Measurements from ENCODE around the gene BMPR1A.
"Not testable (repeated sequence)": the region's sequence is repeated elsewhere in the genome, so short reads cannot be mapped to it uniquely, and the experiment has no call there.

Gene BMPR1A

DNA sequence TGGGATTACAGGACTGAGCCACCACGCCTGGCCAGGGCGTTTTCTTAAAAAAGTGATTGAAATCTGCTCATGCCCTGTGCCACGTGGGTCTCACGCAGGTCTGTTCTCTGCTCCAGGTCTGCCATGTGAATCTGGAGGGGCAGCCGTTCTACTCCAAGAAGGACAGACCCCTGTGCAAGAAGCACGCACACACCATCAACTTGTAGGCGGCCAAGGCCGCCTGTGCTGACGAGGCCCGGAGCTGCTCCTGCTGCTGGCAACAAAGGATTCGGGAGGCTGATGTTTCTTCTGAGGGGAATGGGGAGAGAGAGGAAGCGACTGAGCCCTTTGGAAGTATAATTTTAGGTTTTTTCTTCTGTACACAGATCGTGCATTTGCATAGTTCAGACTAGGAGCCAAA is 23.6 kb upstream of the BMPR1A start:
- DNase-seq, result no peak

DNA sequence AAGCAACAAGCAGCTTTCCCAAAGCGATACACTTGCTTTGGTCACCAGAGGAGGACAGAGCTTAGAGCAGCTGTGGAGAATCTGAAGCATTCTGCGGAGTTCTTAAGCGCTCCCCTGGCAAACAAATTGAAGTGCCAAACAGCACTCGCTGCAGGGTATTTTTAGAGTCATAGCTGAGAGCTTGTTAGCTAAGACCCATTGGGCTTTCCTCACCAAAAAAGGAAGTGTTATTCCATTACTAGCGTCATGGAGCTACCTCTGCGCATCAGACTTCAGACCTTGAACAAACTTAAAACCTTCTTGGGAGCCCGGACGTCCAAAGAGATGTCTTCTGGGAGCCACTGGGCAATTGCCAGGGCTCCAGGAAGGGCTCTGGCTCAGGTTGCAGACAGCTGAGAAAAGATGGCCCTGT is 23.2 kb upstream of the BMPR1A start:
- no peak for DNase-seq

DNA sequence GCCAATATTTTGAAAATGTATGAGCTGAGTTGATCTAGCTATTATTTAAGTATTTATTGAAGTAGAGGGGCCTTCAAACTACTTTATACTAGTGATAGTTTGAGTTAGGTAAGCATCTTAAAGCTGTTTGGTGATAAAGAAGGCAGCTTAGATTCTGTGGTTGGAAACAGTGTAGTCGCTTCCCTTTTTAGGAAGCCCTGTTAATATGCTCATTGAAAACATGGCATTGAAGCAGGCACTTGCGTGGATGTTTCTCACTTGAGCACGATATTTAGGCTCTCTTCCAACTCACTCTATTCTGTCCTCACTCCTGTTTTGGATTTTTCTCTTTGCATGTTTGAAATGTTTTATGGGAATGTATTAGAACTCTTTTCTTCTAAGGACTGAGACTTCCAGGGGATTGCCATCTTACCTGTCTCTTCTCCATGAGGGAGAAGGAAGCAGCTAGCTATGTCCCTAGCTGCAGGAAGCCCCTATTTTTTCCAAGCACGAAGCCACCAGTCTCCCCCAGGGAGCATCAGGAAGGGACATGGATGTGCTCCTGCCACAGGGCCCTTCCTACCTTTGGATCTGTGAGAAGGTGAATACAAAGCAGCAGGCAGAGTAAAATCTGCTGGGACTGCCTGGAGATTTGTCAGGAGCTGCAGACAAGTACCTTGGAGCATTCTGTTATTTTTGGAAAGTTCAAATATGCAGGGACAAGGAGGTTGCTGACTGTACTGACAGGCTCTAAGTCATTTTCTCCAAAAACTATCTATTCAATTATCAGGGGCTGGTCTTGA is 22.0 kb upstream of the BMPR1A start:
- DNase-seq, result no peak

DNA sequence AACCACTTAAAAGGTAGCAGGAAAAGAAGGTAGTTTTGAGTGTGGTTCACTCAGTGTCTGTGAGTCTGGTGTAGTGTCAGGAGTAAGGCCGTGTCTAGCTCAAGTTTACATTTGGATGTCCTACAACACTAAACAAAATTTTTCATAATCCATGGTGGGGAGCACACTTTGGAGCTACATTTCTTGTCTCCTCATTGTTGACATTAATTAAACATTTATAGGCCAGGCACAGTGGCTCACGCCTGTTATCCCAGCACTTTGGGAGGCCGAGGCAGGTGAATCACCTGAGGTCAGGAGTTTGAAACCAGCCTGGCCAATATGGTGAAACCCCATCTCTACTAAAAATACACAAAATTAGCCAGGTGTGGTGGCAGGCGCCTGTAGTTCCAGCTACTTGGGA is 21.1 kb upstream of the BMPR1A start:
- not testable (repeated sequence) for DNase-seq

DNA sequence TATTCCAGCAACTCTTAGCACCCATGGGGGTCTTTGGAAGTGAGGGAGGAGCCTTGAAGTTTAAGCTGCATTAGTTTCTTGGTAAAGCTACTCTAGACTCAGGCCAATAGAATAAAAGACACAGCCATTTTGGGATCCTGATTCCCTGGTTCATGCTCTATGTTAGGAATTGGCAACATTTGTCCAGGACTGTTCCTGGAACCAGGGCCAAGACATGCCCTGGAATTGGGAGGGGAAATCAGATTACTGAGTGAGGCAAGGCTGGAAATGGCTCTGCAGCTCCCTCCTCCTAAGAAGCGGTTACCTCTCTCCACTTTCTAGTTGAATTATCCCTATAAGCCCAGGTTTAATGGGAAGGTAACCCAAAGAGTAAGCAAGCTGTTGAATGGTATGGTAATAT is 14.2 kb upstream of the BMPR1A start:
- DNase-seq, result no peak

DNA sequence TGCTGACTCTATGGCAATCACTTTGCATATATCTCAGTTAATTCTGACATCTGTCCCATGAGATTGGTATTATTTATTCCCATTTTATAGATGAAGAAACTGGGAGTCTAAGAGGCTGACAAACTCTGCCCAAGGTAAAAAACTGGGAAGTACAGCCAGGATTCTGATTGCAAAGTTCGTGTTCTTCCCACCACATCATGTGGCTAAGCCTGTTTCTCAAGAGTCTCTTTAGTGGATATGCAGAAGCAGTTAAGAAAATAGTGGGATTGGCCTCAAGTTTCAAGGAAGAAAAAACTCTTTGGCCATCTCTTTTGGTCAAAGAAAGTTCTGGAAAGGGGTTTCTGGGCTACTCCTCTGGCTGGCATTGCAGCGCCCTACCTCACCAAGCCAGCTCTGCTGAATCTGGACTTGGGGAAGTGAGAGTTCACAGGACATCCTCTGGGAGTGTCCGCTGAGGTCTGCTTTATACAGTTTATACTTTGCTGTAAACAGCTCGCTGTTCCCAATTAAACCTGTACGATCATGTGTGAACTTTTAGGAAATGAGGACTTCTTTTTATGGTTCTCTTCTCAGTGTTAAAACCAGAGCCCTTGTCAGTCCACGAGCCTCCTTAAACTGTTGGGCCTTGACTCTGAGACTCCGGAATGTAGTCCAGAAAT is 12.2 kb upstream of the BMPR1A start:
- no peak for DNase-seq

DNA sequence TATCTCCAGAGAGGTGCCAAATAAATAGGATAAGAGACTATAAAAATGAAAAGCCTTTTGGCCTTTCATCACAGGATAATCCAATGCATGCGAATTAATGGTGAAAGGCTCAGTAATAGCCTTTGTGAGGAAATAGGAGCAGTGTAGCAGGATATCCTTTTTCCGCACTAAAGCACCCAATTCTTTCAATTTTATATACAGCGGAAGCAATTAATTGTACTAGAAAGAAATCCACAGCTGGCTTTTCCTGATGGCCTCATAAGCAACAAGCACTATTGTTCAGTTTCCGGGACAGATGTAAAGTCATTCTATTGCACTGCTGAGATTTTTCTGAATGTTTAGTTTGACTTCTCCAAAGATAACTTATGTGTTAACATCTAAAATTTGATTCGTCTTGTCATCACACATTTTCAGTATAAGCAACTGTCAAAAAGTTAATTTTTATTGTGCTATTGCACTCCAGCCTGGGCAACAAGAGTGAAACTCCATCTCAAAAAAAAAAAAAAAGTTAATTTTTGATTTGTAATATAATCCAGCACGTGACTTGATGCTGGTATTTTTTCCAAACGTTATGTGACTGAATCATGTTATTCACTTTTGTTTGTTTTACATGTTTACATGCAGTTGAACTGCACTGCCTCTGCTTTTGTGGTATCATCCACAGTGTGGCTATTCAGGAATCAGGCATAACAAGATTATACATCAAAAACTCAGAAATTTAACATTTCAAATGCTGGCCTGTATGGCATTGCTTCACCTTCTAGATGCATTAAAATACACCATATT is 8.4 kb upstream of the BMPR1A start:
- no peak for DNase-seq

DNA sequence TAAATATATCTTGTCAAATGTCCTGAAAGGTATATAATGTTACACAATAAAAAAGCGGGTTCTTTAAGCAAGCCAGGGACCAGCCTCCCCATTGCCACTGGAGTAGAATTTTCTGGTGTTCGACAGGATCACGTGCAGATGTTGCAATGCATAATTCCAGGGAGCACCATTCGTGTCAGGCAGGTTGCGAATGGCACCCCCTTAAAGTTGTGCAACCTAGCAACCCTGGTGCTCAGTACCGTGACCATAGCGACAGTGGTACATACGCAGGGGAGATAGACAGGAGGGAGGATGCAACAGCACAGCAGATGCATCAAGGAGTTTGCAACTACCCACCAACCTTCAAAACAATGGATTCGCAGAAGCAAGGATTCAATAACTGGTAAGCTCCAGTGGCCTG is 6.6 kb upstream of the BMPR1A start:
- DNase-seq, result no peak

DNA sequence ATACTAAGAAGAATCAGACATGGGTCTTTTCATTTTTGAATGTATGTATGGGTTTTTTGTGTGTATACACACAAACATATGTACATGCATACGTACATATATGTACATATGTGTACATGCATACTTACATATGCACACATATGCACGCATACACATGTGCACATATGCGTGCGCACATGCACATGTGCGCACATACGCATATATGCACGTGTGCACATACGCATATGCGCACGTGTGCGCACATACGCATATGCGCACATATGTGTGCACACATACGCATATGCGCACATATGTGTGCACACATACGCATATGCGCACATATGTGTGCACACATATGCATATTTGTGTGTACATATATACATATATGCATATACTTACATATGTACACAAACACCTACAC is 4.9 kb upstream of the BMPR1A start:
- no peak for DNase-seq

DNA sequence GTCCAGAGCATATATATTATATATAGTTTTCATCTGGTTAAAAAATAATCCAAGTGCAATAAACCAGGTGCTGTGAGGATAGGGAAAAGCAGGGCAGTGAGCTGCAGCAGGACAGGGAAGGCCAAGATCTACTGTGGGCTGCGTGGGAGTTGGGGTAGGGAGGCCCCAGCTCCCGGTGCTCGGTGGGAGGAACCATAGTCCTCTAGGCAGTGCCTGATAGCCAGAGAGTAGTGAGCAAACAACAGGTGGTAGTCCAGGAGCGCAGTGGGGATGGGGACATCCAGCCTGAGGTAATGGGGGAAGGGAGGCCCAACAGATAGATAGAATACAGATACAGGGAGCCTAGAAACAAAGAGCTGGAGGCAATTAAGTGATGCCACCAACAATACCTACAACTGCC is 4.1 kb upstream of the BMPR1A start:
- no peak for DNase-seq

DNA sequence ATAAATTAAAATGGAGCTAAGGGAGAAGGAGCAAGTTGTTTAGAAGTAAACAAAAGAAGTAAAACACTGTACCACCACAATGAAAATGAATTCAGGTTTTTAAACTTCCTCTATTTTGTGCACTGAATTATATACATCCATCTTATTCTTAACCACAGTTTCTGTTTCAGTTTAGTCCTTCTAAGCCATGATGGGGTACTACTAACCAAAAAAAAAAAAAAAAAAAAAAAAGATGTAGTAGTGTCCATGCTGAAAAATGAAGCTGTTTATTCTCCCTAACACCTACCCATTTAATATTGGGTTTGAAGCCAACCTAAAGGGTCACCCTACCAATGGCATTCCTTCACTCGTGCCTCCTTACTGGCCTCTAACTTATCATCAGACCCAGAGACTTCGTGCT is 3.4 kb upstream of the BMPR1A start:
- DNase-seq, result no peak

DNA sequence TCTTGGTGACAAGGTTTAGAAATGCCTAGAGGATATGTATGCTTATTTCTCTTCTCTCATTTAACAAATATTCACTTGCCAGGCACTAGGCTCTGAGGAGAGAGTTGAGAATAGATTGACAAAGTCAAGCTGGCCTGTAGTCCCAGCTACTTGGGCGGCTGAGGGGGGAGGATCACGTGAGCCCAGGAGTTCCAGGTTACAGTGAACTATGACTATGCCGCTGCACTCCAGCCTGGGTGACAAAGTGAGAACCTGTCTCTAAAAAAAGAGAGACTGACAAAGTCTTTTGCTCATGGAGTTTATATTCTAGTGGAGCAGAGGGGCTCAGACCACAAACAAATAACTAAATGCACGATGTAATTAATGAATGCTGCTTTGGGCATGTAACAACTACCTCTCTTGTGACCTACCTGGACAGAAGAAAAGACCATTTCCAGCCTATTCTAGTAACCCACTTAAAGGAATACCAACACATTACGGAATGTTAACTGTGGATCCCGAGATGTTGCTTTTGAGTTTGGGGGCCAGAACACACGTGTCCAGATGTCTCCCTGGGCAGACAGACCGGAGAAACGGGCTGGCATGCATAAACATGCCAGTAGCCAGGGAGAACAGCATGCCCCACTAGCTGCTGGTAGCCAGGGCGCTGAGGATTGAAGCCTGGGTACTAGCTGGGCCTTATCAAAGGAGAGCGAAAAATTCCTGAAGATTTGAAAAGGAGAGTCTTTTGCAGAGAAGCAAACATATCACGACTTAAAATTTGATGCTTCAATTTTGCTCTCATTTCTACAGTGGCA is 2.6 kb upstream of the BMPR1A start:
- no peak for DNase-seq

DNA sequence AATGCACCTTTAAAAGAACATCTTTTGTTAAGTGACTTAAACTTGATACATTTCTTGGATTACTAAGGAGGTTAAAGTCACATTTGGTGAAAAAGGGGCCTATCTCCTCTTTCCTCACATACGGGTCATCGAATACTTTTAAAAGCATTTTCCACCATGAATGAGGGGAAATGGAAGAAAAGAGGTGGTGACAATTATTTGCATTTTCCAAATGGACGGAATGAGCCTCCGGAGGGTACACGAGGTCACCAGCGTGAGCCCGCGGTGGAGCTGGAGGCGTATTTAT is 1.0 kb upstream of the BMPR1A start:
- no peak for DNase-seq

DNA sequence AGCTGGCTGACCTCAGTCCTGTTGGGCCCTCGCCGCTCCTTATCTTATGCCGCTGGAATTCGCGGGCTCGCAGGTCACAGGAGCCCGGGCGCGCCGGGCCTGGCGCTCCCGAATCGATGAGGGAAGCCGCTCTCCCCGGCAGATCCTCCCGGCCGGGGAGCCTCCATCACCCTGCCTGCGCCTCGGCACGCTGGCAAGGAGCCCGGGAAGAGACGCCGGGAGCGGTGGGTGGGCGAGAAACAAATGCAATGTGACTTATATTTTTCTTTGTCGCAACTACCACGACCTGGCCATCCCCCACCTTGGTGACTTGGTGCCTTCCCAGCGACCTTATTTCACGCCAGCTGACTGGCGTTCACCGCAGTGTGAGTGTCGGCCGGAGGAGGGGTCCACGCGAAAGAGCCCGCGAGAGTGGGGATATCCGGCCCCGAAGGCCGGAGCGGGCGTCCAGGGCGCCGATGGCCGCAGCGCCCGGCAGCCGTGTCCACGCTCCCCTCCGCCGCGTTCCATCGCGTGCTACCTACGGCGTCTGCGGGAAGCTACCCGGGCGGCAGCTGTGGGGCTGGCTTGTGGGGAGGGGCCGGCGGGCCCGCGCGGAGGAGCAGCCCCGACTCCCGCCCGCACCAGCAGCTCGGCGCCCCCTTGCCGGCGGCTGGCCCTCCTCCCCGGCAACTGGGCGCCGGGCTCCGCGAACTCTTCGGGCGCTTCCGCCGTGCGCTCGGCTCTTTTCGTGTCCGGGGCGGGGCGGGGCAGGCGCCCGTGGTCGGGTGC is 494 bp upstream of the BMPR1A start:
- peak; percentile 73 for DNase-seq

DNA sequence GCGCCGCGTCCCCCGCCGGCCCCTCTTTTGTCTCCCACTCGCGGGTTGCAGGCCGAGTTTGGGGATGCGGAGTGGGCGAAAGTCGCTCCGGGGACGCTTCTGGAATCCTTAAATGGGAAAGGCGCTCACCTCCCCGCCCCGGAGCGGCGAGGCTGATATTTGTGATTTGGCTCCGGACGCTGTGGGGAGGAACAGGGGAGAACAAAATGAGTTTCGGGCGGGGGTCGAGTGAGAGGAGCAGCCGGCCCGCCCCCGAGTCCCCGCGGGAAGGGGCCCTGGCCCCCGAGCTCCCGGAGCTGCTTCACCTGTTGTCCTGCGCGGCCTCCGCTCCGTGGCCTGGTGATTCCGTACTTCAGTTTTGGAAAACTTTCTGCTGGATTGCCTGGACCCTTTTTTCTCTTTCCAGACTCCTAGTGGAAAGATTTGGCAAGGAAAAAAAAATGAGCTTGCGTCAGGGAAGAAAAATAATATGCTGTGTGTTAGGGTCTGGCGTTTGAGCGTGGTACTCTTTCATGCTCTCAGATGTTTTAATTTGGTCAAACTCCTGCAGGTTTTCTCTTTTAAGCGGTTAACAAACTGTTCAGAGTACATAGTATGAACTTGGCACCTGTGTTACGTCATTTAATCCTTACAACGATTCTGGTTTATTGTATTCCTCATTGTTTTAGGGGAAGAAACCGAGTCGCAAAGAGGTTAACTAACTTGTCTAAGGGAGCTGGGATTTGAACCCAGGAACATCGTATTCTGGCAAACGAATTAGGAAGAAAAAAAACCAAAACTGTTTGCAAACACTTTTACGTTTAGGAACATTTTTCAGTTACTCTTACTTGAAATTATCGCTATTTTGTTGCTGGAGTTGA is 924 bp downstream of the BMPR1A start:
- DNase-seq, result no peak

DNA sequence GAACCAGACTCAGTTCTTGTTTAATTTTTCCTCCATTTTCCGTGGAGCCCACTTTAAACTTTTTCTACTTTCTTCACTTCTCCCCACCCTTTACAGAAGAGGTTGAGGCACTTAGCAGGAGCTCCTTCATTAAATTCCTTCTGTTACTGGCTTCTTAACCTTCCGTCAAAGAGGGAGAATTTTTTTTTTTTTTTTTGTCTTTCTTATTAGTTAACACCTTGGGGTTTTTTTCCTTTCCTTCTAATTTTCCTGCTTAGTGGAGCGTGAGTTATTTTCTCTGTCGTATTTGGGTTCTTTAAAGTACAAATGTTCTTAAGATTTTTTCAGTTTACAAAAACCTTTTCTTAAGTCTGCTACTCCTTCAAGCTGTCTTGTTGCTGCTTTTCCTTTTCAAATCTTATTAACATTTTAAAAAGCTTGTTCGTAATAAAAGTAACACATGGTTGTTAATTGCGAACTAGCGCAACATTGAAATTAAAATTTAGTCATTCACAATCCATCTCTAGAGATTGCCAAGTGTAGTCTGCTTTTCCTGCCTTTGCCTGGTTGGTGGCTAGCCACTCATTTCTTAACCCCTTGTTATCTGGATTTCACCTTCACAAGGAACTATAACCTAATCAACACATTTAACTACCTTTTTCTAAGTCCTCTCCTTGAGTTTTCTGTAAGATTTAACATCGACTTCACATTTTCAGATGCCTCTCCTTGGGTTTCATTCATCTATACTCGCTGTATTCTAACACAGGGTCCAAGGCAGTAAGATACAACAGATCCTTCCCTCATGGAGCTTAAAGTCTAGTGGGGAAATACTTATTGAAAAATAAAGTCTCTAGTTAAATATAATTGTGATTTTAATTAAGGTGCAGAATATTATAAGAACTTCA is 2.0 kb downstream of the BMPR1A start:
- no peak for DNase-seq

DNA sequence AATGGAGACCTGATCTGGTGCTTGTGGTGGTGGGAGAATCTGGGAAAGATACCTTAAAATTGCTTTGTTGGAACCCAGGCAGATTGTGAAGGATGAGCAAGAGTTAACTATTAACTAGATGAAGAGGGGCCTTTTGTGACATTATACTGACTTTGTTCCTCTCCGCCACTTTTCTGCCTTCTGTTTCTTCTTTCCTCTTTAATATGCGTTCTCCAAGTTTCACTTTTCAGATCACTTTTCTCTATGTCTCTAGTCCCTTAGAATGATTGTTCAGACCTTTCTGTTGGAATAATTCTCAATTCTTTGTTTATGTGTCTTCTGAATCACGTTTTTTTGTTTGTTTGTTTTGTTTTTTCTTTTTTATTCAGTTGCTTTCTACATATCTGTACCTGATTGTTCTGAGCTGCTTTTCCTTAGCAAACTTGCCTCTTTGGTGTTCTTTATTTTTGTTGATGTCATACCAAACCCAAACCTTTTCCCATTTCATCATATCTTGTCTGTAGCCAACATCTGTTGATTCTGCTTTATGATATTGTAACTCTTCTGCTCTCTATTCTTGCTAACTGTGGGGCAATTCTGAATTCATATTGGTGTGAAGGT is 2.8 kb downstream of the BMPR1A start:
- DNase-seq, result no peak

DNA sequence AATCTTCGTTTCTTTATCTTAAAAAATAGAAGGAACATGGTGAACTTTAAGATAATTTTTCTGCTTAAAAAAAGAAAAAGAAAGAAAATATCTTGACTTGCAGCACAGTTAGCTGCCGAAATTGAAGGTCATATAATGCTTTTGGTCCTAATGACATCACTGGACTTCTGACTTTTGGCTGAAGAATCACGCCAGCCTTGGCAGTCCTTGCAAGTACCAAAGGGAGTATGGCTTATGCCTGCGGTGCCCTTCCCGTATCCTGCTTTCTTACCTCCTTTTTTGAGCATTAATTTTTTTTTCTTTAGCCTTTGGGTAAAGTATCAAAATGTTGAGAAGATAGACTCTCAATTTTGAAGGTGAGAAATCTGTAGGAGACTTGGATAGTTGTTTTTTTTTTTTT is 7.0 kb downstream of the BMPR1A start:
- no peak for DNase-seq

DNA sequence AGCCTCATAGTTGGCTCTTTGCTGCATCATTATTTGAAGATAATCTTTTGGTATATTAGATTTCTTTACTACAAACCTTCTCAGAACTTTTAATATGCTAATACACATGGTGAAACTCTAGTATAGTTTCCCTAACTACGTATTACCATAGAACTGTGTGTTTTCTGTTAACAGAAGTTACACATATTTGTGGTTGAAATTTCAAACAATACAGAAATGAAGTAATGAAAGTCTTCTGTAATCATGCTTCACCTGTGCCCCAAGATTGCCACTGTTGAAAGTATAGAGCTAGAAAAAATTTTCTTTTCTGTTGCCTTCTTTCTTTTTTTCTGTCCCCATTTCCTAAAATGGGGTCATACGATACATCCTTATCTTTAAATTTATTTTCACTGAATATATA is 9.1 kb downstream of the BMPR1A start:
- DNase-seq, result no peak

DNA sequence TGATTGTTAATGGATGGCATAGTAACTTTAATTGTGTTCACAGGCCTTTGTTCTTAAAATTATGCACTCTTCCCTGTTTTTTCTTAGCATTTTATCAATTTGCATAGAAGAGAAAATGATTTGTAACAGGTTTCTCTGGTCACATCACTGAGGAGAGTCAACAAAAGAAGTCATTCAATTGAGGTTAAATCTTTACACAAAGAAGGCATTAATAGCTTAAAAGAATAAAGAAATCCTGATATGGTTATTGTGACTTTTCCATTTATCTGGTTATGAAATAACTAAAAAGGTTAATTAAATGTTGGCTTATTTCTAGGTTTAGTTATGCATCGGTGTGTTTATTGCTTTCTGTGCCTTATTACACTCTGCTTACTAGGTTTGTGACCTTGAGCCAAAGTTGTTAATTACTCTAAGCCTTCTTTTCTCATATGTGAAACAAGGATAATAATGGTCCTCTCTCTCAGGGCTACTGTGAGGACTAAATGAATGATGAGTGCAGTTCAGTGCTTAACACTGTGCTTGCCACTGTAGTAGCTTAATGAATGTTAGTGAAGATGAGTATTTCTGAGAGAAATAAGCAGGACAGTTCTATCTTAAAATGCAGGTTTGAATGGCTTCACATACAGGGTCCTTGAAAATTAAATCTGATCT is 12.1 kb downstream of the BMPR1A start:
- no peak for DNase-seq
